IMR-90 (cell line): ENCODE results near the gene RHO. TPM values are rescaled to one million over a fixed set of nuclear protein-coding genes. Genes with fewer than 3 reads are reported as not detected.

Source experiments
- ATAC-seq: fragments of 200-7000 bp; cut with Tn5 transposase; 2 replicates; pipeline ENCODE4 v1.9.1; 2020; ENCODE audit warnings: low read depth, mild to moderate bottlenecking, moderate library complexity
- BruUV-seq: library from RNA; stranded (reverse); fragments of 400-500 nt; replicated peaks from 2 replicates; lab custom pipeline; 2021; lab: Mats Ljungman, UMichigan
- CTCF ChIA-PET: fragments of 300-600 bp; formaldehyde crosslinking; extraction: SDS; loops from one replicate; lab custom pipeline; 2021; ENCODE audit warnings: antibody characterized with exemption; lab: Yijun Ruan, JAX
- POLR2A ChIA-PET: fragments of 300-600 bp; sonication (Branson Sonifier 250); formaldehyde crosslinking; loops from one replicate; lab custom pipeline; 2022; ENCODE audit warnings: antibody characterized with exemption; ENCODE audit not compliant: unreplicated experiment; lab: Charles Lee
- DNase-seq: peaks from one replicate; pipeline ENCODE4 v3.0.0; 2013
- H2AFZ ChIP-seq: replicated peaks from 2 replicates; pipeline ENCODE3; 2013; ENCODE audit warnings: low read length, mild to moderate bottlenecking; ENCODE audit not compliant: poor library complexity
- H2AK5ac ChIP-seq: 2 replicates; pipeline ENCODE4 v1.6.1; 2013; ENCODE audit warnings: low read depth, low read length, inconsistent platforms
- H2AK9ac ChIP-seq: replicated peaks from 2 replicates; pipeline ENCODE3; 2013; ENCODE audit warnings: mild to moderate bottlenecking, low read depth, low read length, moderate library complexity; ENCODE audit not compliant: poor library complexity
- H2BK120ac ChIP-seq: 2 replicates; pipeline ENCODE4 v1.6.1; 2013; ENCODE audit warnings: low read depth, low read length, inconsistent platforms
- H2BK15ac ChIP-seq: 3 replicates; pipeline ENCODE4 v1.6.1; 2013; ENCODE audit warnings: low read depth, low read length, inconsistent platforms
- H2BK20ac ChIP-seq: 2 replicates; pipeline ENCODE4 v1.6.1; 2013; ENCODE audit warnings: low read depth, mild to moderate bottlenecking, inconsistent platforms, low read length, moderate library complexity
- H2BK5ac ChIP-seq: 2 replicates; pipeline ENCODE4 v1.6.1; 2013; ENCODE audit warnings: mild to moderate bottlenecking, low read depth, low read length, inconsistent platforms; ENCODE audit not compliant: poor library complexity, severe bottlenecking
- H3K14ac ChIP-seq: replicated peaks from 2 replicates; pipeline ENCODE4 v1.6.1; 2013; ENCODE audit warnings: low read depth, low read length, inconsistent platforms
- H3K18ac ChIP-seq: 2 replicates; pipeline ENCODE4 v1.6.1; 2013; ENCODE audit warnings: low read depth, low read length, control low read depth
- H3K23ac ChIP-seq: 2 replicates; pipeline ENCODE4 v1.6.1; 2013; ENCODE audit warnings: low read depth, low read length, inconsistent platforms
- H3K27ac ChIP-seq: 2 replicates; pipeline ENCODE4 v1.5.1; 2013; ENCODE audit warnings: mild to moderate bottlenecking, control low read depth, low read length; ENCODE audit not compliant: insufficient read depth
- H3K27me3 ChIP-seq: 2 replicates; pipeline ENCODE4 v1.6.1; 2013; ENCODE audit warnings: low read length; ENCODE audit not compliant: control insufficient read depth, insufficient read depth
- H3K36me3 ChIP-seq: 2 replicates; pipeline ENCODE4 v1.6.1; 2013; ENCODE audit warnings: low read length, mixed read lengths; ENCODE audit not compliant: control insufficient read depth, insufficient read depth
- H3K4ac ChIP-seq: 2 replicates; pipeline ENCODE4 v1.6.1; 2013; ENCODE audit warnings: low read depth, low read length, inconsistent platforms
- H3K4me1 ChIP-seq: 2 replicates; pipeline ENCODE4 v1.6.1; 2013; ENCODE audit warnings: low read length, mixed read lengths; ENCODE audit not compliant: control insufficient read depth, insufficient read depth
- H3K4me2 ChIP-seq: 2 replicates; pipeline ENCODE4 v1.6.1; 2013; ENCODE audit warnings: low read depth, mild to moderate bottlenecking, control low read depth, low read length, moderate library complexity
- H3K4me3 ChIP-seq: 2 replicates; pipeline ENCODE4 v1.5.1; 2013; ENCODE audit warnings: low read depth, mild to moderate bottlenecking, control low read depth, low read length, moderate library complexity; ENCODE audit not compliant: insufficient read depth
- H3K56ac ChIP-seq: 2 replicates; pipeline ENCODE4 v1.6.1; 2013; ENCODE audit warnings: low read length, inconsistent platforms; ENCODE audit not compliant: insufficient read depth; ENCODE audit errors: extremely low read depth
- H3K79me1 ChIP-seq, 2 experiments: 2 replicates each; pipeline ENCODE4 v1.6.1; 2013; ENCODE audit warnings: low read length in 2 of 2, inconsistent platforms in 1 of 2, low read depth in 1 of 2
- H3K9ac ChIP-seq: 2 replicates; pipeline ENCODE4 v1.6.1; 2013; ENCODE audit warnings: low read depth, low read length, control low read depth
- H3K9me1 ChIP-seq: 2 replicates; pipeline ENCODE4 v1.6.1; 2013; ENCODE audit warnings: low read length, inconsistent platforms; ENCODE audit not compliant: insufficient read depth
- H3K9me3 ChIP-seq: 2 replicates; pipeline ENCODE4 v1.6.1; 2013; ENCODE audit warnings: low read length; ENCODE audit not compliant: control insufficient read depth, insufficient read depth
- H4K20me1 ChIP-seq: 2 replicates; pipeline ENCODE4 v1.6.1; 2013; ENCODE audit warnings: low read length, inconsistent platforms; ENCODE audit not compliant: insufficient read depth
- H4K5ac ChIP-seq: 2 replicates; pipeline ENCODE4 v1.6.1; 2013; ENCODE audit warnings: mild to moderate bottlenecking, low read depth, low read length, control low read depth
- H4K8ac ChIP-seq, 2 experiments: 2 replicates each; pipeline ENCODE4 v1.6.1; 2013; ENCODE audit warnings: low read depth in 2 of 2, low read length in 2 of 2, control low read depth in 1 of 2, inconsistent platforms in 1 of 2
- H4K91ac ChIP-seq: 2 replicates; pipeline ENCODE4 v1.6.1; 2013; ENCODE audit warnings: low read depth, low read length, inconsistent platforms; ENCODE audit not compliant: insufficient read depth
- BHLHE40 ChIP-seq: fragments of 150-350 bp; IDR thresholded peaks from 2 replicates; pipeline ENCODE4 v1.6.1; 2016; ENCODE audit warnings: mild to moderate bottlenecking, low read depth, low read length
- ELK1 ChIP-seq: fragments of 150-350 bp; IDR thresholded peaks from 2 replicates; pipeline ENCODE4 v1.6.1; 2016; ENCODE audit warnings: low read depth, mild to moderate bottlenecking, low read length, moderate library complexity, borderline replicate concordance
- FOS ChIP-seq: fragments of 150-350 bp; IDR thresholded peaks from 2 replicates; pipeline ENCODE4 v1.6.1; 2016; ENCODE audit warnings: low read depth, low read length
- MAFK ChIP-seq: IDR thresholded peaks from 2 replicates; pipeline ENCODE4 v1.6.1; 2012; ENCODE audit warnings: low read depth, low read length, improper control_type of control experiment
- MAZ ChIP-seq: IDR thresholded peaks from 2 replicates; pipeline ENCODE4 v1.6.1; 2012; ENCODE audit warnings: low read depth, mild to moderate bottlenecking, low read length, improper control_type of control experiment, moderate library complexity, borderline replicate concordance
- MXI1 ChIP-seq: IDR thresholded peaks from 2 replicates; pipeline ENCODE4 v1.6.1; 2012; ENCODE audit warnings: low read depth, mild to moderate bottlenecking, low read length, moderate library complexity, borderline replicate concordance
- NFE2L2 ChIP-seq: fragments of 150-350 bp; IDR thresholded peaks from 2 replicates; pipeline ENCODE4 v1.6.1; 2016; ENCODE audit warnings: low read depth, mild to moderate bottlenecking, low read length
- POLR2A ChIP-seq: IDR thresholded peaks from 2 replicates; pipeline ENCODE4 v1.6.1; 2012; ENCODE audit warnings: mild to moderate bottlenecking, low read depth, low read length
- RAD21 ChIP-seq: IDR thresholded peaks from 2 replicates; pipeline ENCODE4 v1.6.1; 2012; ENCODE audit warnings: low read length, improper control_type of control experiment
- RCOR1 ChIP-seq: IDR thresholded peaks from 2 replicates; pipeline ENCODE4 v1.6.1; 2012; ENCODE audit warnings: mild to moderate bottlenecking, low read length, improper control_type of control experiment; ENCODE audit not compliant: insufficient replicate concordance
- RFX5 ChIP-seq: IDR thresholded peaks from 2 replicates; pipeline ENCODE4 v1.8.0; 2012; ENCODE audit warnings: low read depth, mild to moderate bottlenecking, low read length, moderate library complexity
- WGBS, 2 experiments: methylation state at CpG; one replicate each; pipeline versions ENCODE4 v1.1.5 to v1.1.7; 2013; ENCODE audit warnings: missing lambda C conversion rate in 2 of 2; ENCODE audit not compliant: insufficient read length in 1 of 2; ENCODE audit errors: extremely low coverage in 2 of 2; 5-methylcytosine and 5-hydroxymethylcytosine counted together
- dilution Hi-C: fragments of 300-500 bp; cut with HindIII; formaldehyde crosslinking; loops from one replicate; pipeline ENCODE4 v1.14.3; 2018; ENCODE audit warnings: low sequenced_read_pairs; ENCODE audit not compliant: unreplicated experiment
- in situ Hi-C: fragments of 300-500 bp; cut with MboI; formaldehyde crosslinking; loops from 3 replicates; pipeline ENCODE4 v1.14.3; 2019; ENCODE audit warnings: low sequenced_read_pairs, inconsistent platforms, mixed read lengths
- intact Hi-C: fragments of 100-400 bp; cut with micrococcal nuclease; formaldehyde crosslinking; loops from 2 replicates; pipeline ENCODE4 v1.10.0; 2022
- polyA plus RNA-seq, 3 experiments: library from polyadenylated mRNA; depleted of rRNA; stranded (reverse); fragments of >200 nt; gene quantifications; 2 replicates each; pipeline ENCODE4 v1.2.3, GENCODE V29; 2012; ENCODE audit warnings: low replicate concordance in 1 of 3
- total RNA-seq: library from RNA; depleted of rRNA; stranded (reverse); fragments of >200 nt; gene quantifications from 2 replicates; pipeline ENCODE4 v1.2.3, GENCODE V29; 2012
- TF ChIP-seq, protein P1 (sequence below): conservative IDR thresholded peaks from 2 replicates; pipeline ENCODE4 v1.5.1; 2012; ENCODE audit warnings: mild to moderate bottlenecking, low read depth, low read length, improper control_type of control experiment
- TF ChIP-seq, protein P2 (sequence below): fragments of 150-350 bp; IDR thresholded peaks from 2 replicates; pipeline ENCODE4 v1.6.1; 2017; ENCODE audit warnings: mild to moderate bottlenecking, antibody characterized with exemption, low read length, low read depth

RHO gene
- total and polyA plus RNA-seq, 2 of the 4 experiments (the other 2 are of a cell fraction): not detected

DNA sequence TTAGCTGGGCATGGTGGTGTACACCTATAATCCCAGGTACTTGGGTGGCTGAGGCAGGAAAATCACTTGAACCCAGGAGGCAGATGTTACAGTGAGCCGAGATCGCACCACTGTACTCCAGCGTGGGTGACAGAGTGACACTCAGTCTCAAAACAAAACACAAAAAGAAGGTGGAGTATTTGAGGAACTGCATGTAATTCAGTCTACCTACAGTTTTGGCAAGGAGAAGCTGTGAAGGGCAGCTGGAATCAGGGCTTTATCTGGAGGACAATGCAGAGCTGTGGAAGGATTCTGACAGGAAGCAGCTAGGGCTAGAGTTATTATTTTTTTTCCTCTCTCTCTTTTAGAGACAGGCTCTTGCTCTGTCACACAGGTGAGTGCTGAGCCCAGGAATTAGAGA is 21.4 kb downstream of the RHO start:
- H3K27me3 ChIP-seq: no peaks in the 10 kb centered on the region
- DNase-seq (no peak), ATAC-seq (no peak)
- H3K14ac ChIP-seq: no peak overlapping the region; the same call in 1 of the 2 replicates
- POLR2A ChIA-PET: interaction anchor here (0.6 kb wide), 1 partner anchor 133 kb away, joined by 3 read pairs; no protein-coding TSS in a partner anchor
- H3K56ac ChIP-seq: no peak overlapping the region
- H3K4me1 ChIP-seq: peaks cover 4% of the 10 kb centered on the region
- no TSS peak for BruUV-seq
- no peak overlapping the region for H3K23ac ChIP-seq
- H2BK120ac ChIP-seq: peak overlapping the region; percentile 59; the same call in 1 of the 2 replicates
- peak overlapping the region; percentile 50 for H4K91ac ChIP-seq
- H3K18ac ChIP-seq: no peak overlapping the region; the same call in 1 of the 2 replicates
- no peaks in the 10 kb centered on the region for H4K20me1 ChIP-seq
- H2BK20ac ChIP-seq: no peak overlapping the region
- peak overlapping the region; percentile 61 for H3K4ac ChIP-seq
- in situ Hi-C loops (no loop called here), dilution Hi-C loops (no loop called here), intact Hi-C loops (no loop called here)
- peak overlapping the region; percentile 38 for H2AK9ac ChIP-seq
- H2AK5ac ChIP-seq: peak overlapping the region; percentile 83
- H4K5ac ChIP-seq: peak overlapping the region; percentile 57; the same call in 1 of the 2 replicates
- H3K27ac ChIP-seq: no peak overlapping the region
- no peak for TF ChIP-seq RFX5
- no peak for TF ChIP-seq ELK1
- TF ChIP-seq RCOR1: no peak
- TF ChIP-seq FOS: no peak
- TF ChIP-seq, protein P1, sequence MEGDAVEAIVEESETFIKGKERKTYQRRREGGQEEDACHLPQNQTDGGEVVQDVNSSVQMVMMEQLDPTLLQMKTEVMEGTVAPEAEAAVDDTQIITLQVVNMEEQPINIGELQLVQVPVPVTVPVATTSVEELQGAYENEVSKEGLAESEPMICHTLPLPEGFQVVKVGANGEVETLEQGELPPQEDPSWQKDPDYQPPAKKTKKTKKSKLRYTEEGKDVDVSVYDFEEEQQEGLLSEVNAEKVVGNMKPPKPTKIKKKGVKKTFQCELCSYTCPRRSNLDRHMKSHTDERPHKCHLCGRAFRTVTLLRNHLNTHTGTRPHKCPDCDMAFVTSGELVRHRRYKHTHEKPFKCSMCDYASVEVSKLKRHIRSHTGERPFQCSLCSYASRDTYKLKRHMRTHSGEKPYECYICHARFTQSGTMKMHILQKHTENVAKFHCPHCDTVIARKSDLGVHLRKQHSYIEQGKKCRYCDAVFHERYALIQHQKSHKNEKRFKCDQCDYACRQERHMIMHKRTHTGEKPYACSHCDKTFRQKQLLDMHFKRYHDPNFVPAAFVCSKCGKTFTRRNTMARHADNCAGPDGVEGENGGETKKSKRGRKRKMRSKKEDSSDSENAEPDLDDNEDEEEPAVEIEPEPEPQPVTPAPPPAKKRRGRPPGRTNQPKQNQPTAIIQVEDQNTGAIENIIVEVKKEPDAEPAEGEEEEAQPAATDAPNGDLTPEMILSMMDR: no peak
- TF ChIP-seq RAD21: no peak
- no peak for TF ChIP-seq BHLHE40
- TF ChIP-seq NFE2L2: no peak
- no peak for TF ChIP-seq MAFK
- TF ChIP-seq MAZ: no peak
- no peak for TF ChIP-seq MXI1
- TF ChIP-seq, protein P2, sequence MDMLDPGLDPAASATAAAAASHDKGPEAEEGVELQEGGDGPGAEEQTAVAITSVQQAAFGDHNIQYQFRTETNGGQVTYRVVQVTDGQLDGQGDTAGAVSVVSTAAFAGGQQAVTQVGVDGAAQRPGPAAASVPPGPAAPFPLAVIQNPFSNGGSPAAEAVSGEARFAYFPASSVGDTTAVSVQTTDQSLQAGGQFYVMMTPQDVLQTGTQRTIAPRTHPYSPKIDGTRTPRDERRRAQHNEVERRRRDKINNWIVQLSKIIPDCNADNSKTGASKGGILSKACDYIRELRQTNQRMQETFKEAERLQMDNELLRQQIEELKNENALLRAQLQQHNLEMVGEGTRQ: no peak
- TF ChIP-seq POLR2A: no peak
- H3K4me2 ChIP-seq: no peak overlapping the region
- no peak overlapping the region for H2AFZ ChIP-seq
- CTCF ChIA-PET: no interaction called here
- no CpG with 5 or more reads among the region's 3 CpGs for WGBS, 2 experiments
- no peaks in the 10 kb centered on the region for H3K9me3 ChIP-seq
- H3K9me1 ChIP-seq: 0 out of 2 replicates have a peak, but pooled peaks cover 9% of the 10 kb centered on the region
- H4K8ac ChIP-seq: peak overlapping the region in 1 of 2 experiments; percentile 53; a peak in 3 of 4 replicates
- peak overlapping the region; percentile 23 for H2BK5ac ChIP-seq
- no peak overlapping the region for H3K9ac ChIP-seq
- no peaks in the 10 kb centered on the region for H3K79me1 ChIP-seq
- H2BK15ac ChIP-seq: peak overlapping the region; percentile 42; the same call in 1 of the 3 replicates
- H3K4me3 ChIP-seq: no peak overlapping the region
- no peaks in the 10 kb centered on the region for H3K36me3 ChIP-seq
